Peyer's patch (tissue), 4 donors: ENCODE measurements around the gene BAZ1B.
"Not testable (repeated sequence)": the region's sequence is repeated elsewhere in the genome, so short reads cannot be mapped to it uniquely, and the experiment has no call there.

Source experiments
- CTCF ChIP-seq, 6 experiments: fragments of 450-650 bp in 4 of 6; fragments of 200-600 bp in 2 of 6; sonication (generic) in 1 of 6; IDR thresholded peaks; one replicate each; pipeline ENCODE4 v1.5.1; 2017 to 2019; ENCODE audit warnings: antibody characterized with exemption in 6 of 6, mild to moderate bottlenecking in 3 of 6, moderate library complexity in 1 of 6
- POLR2A ChIP-seq, 2 donors: fragments of 450-650 bp; IDR thresholded peaks; one replicate each; pipeline ENCODE4 v1.5.1; 2017; ENCODE audit warnings: antibody characterized with exemption in 2 of 2, mild to moderate bottlenecking in 2 of 2, moderate library complexity in 2 of 2

- TF ChIP-seq CTCF, POLR2A (IDR thresholded peaks at IDR 0.05): not testable (repeated sequence)
Measured at GRCh38 chr7:73535918-73536317, 13.8 kb upstream of the BAZ1B start.
